Lung (tissue), 12 donors: ENCODE measurements around the gene HIRIP3. TPM values are rescaled to one million over a fixed set of nuclear protein-coding genes. Genes with fewer than 3 reads are reported as not detected.

Source experiments
- ATAC-seq: fragments of 200-7000 bp; cut with Tn5 transposase; one replicate; pipeline ENCODE4 v1.9.1; 2020; ENCODE audit warnings: moderate number of reproducible peaks; ENCODE audit not compliant: insufficient read depth, low FRiP score
- DNase-seq, 3 donors: peaks; one replicate each; pipeline ENCODE4 v3.0.0-alpha.2; 2013 to 2017
- H3K27ac ChIP-seq, 2 donors: one replicate each; pipeline ENCODE4 v1.5.1; 2013; ENCODE audit warnings: mild to moderate bottlenecking in 2 of 2, moderate library complexity in 2 of 2, control low read depth in 1 of 2, inconsistent platforms in 1 of 2, low read depth in 1 of 2, low read length in 1 of 2
- H3K27me3 ChIP-seq, 3 donors: one replicate each; pipeline ENCODE4 v1.5.1; 2013; ENCODE audit warnings: low read length in 2 of 3; ENCODE audit not compliant: control insufficient read depth in 3 of 3, insufficient read depth in 3 of 3
- H3K36me3 ChIP-seq, 4 donors: one replicate each; pipeline ENCODE4 v1.5.1; 2013; ENCODE audit warnings: low read length in 4 of 4, mild to moderate bottlenecking in 1 of 4, moderate library complexity in 1 of 4; ENCODE audit not compliant: control insufficient read depth in 4 of 4, insufficient read depth in 4 of 4
- H3K4me1 ChIP-seq, 5 donors: one replicate each; pipeline ENCODE4 v1.5.1; 2013; ENCODE audit warnings: low read length in 5 of 5, mild to moderate bottlenecking in 2 of 5, moderate library complexity in 1 of 5; ENCODE audit not compliant: control insufficient read depth in 5 of 5, insufficient read depth in 5 of 5
- H3K4me3 ChIP-seq: one replicate; pipeline ENCODE4 v1.5.1; 2013; ENCODE audit warnings: mild to moderate bottlenecking, control low read depth, moderate library complexity
- H3K9ac ChIP-seq, 2 donors: one replicate each; pipeline ENCODE4 v1.5.1; 2013; ENCODE audit warnings: low read length in 2 of 2, control low read depth in 1 of 2; ENCODE audit not compliant: insufficient read depth in 1 of 2
- H3K9me3 ChIP-seq, 4 donors: one replicate each; pipeline ENCODE4 v1.5.1; 2013; ENCODE audit warnings: low read length in 3 of 4, mild to moderate bottlenecking in 1 of 4, moderate library complexity in 1 of 4; ENCODE audit not compliant: control insufficient read depth in 4 of 4, insufficient read depth in 3 of 4
- CTCF ChIP-seq: IDR thresholded peaks from 2 replicates; pipeline ENCODE4 v1.5.1; 2012; ENCODE audit warnings: mild to moderate bottlenecking; ENCODE audit errors: control extremely low read depth, extremely low read depth
- WGBS, 2 donors: extraction: QIAGEN DNeasy Blood & Tissue Kit; methylation state at CpG; one replicate each; pipeline ENCODE4 v1.1.7; 2013; 5-methylcytosine and 5-hydroxymethylcytosine counted together
- polyA plus RNA-seq, 2 donors: library from polyadenylated mRNA; stranded (reverse); fragments of 200-250 nt; gene quantifications; one replicate each; pipeline ENCODE4 v1.2.1, GENCODE V29; 2013
- total RNA-seq, 2 donors: library from RNA; depleted of rRNA in 1 of 2; stranded (reverse); fragments of >200 nt in 1 of 2; gene quantifications; one replicate each; pipeline ENCODE4 v1.2.1, GENCODE V29; 2014 to 2021
- donor health status: control.
- donor health status: control.
- donor health status: Bipolar disorder and iron deficiency.
- donor health status: healthy.
- donor health status: DM: yes; HTN: yes; CAD: no.

HIRIP3 gene
- total and polyA plus RNA-seq, 4 donors, result 13.1 to 22.7 (median 17.7) TPM

- no peak for DNase-seq
Measured at GRCh38 chr16:30003670-30004423, 8.4 kb upstream of the HIRIP3 start.

GRCh38 chr16:30002614-30003346 is 7.4 kb upstream of the HIRIP3 start:
- no peak for ATAC-seq

More at GRCh38 chr16:30003670-30004423, 8.4 kb upstream of the HIRIP3 start:
- no peak for ATAC-seq
- TF ChIP-seq CTCF, result no peak
- Histone ChIP-seq H3K9ac (no peak overlapping the region), H3K4me3 (no peak overlapping the region), H3K9me3 (no peaks in the 10 kb centered on the region), H3K27ac (peak overlapping the region in 1 of 2 donors; percentile 9), H3K4me1 (no peaks in the 10 kb centered on the region), H3K27me3 (peaks cover 0 to 2% (median 0%) of the 10 kb centered on the region in 3 donors), H3K36me3 (peaks cover 0 to 26% (median 1%) of the 10 kb centered on the region in 4 donors)
- 86 to 93% methylated on average over 17 of the region's 17 CpGs for WGBS, 2 donors

GRCh38 chr16:30000735-30001631 is 5.6 kb upstream of the HIRIP3 start:
- DNase-seq, result no peak
- no peak overlapping the region for H3K9ac ChIP-seq
- 88% methylated on average over 30 to 33 of the region's 33 CpGs for WGBS, 2 donors

More at GRCh38 chr16:30002614-30003346, 7.4 kb upstream of the HIRIP3 start:
- Histone ChIP-seq H3K27ac (no peak overlapping the region), H3K4me3 (no peak overlapping the region), H3K9ac (no peak overlapping the region), H3K36me3 (peaks cover 0 to 26% (median 1%) of the 10 kb centered on the region in 4 donors), H3K27me3 (no peaks in the 10 kb centered on the region), H3K4me1 (no peaks in the 10 kb centered on the region), H3K9me3 (no peaks in the 10 kb centered on the region)
- no peak for TF ChIP-seq CTCF
- 85 to 94% methylated on average over 19 of the region's 19 CpGs for WGBS, 2 donors
- no peak for DNase-seq

More at GRCh38 chr16:30000735-30001631, 5.6 kb upstream of the HIRIP3 start:
- H3K9me3 ChIP-seq, result no peaks in the 10 kb centered on the region
- H3K27me3 ChIP-seq, result no peaks in the 10 kb centered on the region
- H3K4me3 ChIP-seq, result no peak overlapping the region
- TF ChIP-seq CTCF, result no peak
- H3K36me3 ChIP-seq, result peaks cover 0 to 26% (median 2%) of the 10 kb centered on the region in 4 donors
- no peak overlapping the region for H3K27ac ChIP-seq
- no peak for ATAC-seq
- peaks cover 0 to 9% (median 0%) of the 10 kb centered on the region in 5 donors for H3K4me1 ChIP-seq
